H1 (cell line): ENCODE measurements around the gene TXLNB. TPM values are rescaled to one million over a fixed set of nuclear protein-coding genes. Genes with fewer than 3 reads are reported as not detected.

Source experiments
- GABPA ChIP-seq: IDR thresholded peaks from 2 replicates; pipeline ENCODE4 v1.6.1; 2011; ENCODE audit warnings: mild to moderate bottlenecking, low read length, moderate library complexity, borderline replicate concordance; ENCODE audit not compliant: insufficient read depth
- RFX5 ChIP-seq: IDR thresholded peaks from 2 replicates; pipeline ENCODE4 v1.6.1; 2011; ENCODE audit warnings: low read depth, low read length, improper control_type of control experiment, borderline replicate concordance
- polyA plus RNA-seq, 7 experiments: library from polyadenylated mRNA; depleted of rRNA in 3 of 7; stranded (reverse) in 5 of 7; unstranded in 2 of 7; fragments of >200 nt in 5 of 7; fragments of 200-250 nt in 2 of 7; gene quantifications; 1 replicate in 5 of 7; 2 replicates in 1 of 7; 4 replicates in 1 of 7; pipeline versions ENCODE4 v1.2.1 to v1.2.3, GENCODE V29; 2011 to 2013; ENCODE audit warnings: missing spikeins in 2 of 7, mixed read lengths in 2 of 7
- total RNA-seq: library from RNA; stranded (reverse); fragmentation: NEBNext Ultra II Directional; extraction: Animal tissue kit (Norgen Biotek cat#: 25700); gene quantifications from 2 replicates; pipeline ENCODE4 v1.2.1, GENCODE V29; 2021

TXLNB gene
- total and polyA plus RNA-seq, 2 of the 8 experiments (the other 6 are each of a cell fraction or from before 2014, with no cell fraction given) = 0.05 to 0.17 TPM

- TF ChIP-seq GABPA (no peak), RFX5 (no peak)
These were observed 949 bp downstream of the TXLNB start (continued) for GRCh38 chr6:139290787-139291311.
